Transverse colon (tissue), 4 donors: ENCODE data around the gene LRRC4C.

Source experiments
- EP300 ChIP-seq: sonication (generic); formaldehyde crosslinking; IDR thresholded peaks from one replicate; pipeline ENCODE4 v1.6.1; 2017; ENCODE audit warnings: antibody characterized with exemption, low read depth
- POLR2A ChIP-seq: fragments of 450-650 bp; IDR thresholded peaks from one replicate; pipeline ENCODE4 v1.6.1; 2016; ENCODE audit warnings: antibody characterized with exemption, mild to moderate bottlenecking, moderate library complexity
- POLR2AphosphoS5 ChIP-seq, 3 donors: sonication (generic); formaldehyde crosslinking; IDR thresholded peaks; one replicate each; pipeline ENCODE4 v1.6.1; 2016; ENCODE audit warnings: antibody characterized with exemption in 3 of 3
- TF ChIP-seq, protein P1 (sequence below), 5 experiments: fragments of 200-600 bp in 3 of 5; fragments of 450-650 bp in 2 of 5; sonication (generic) in 3 of 5; IDR thresholded peaks; 1 replicate in 2 of 5; 2 replicates in 3 of 5; pipeline ENCODE4 v1.5.1; 2016 to 2017; ENCODE audit warnings: antibody characterized with exemption in 5 of 5, inconsistent platforms in 3 of 5, mild to moderate bottlenecking in 2 of 5, moderate library complexity in 1 of 5

GRCh38 chr11:40826601-40827000, 632.9 kb downstream of the LRRC4C start:
- TF ChIP-seq, protein P1, sequence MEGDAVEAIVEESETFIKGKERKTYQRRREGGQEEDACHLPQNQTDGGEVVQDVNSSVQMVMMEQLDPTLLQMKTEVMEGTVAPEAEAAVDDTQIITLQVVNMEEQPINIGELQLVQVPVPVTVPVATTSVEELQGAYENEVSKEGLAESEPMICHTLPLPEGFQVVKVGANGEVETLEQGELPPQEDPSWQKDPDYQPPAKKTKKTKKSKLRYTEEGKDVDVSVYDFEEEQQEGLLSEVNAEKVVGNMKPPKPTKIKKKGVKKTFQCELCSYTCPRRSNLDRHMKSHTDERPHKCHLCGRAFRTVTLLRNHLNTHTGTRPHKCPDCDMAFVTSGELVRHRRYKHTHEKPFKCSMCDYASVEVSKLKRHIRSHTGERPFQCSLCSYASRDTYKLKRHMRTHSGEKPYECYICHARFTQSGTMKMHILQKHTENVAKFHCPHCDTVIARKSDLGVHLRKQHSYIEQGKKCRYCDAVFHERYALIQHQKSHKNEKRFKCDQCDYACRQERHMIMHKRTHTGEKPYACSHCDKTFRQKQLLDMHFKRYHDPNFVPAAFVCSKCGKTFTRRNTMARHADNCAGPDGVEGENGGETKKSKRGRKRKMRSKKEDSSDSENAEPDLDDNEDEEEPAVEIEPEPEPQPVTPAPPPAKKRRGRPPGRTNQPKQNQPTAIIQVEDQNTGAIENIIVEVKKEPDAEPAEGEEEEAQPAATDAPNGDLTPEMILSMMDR (IDR thresholded peaks at IDR 0.05), result no peak
- no peak for TF ChIP-seq EP300
- TF ChIP-seq POLR2AphosphoS5 (IDR thresholded peaks at IDR 0.05), result no peak
- no peak for TF ChIP-seq POLR2A
